AG08396 (cell line): ENCODE results near the gene GRIK1.

ENCODE experiments used
- DNase-seq: peaks from one replicate; pipeline ENCODE4 v3.0.0; 2012; ENCODE audit warnings: low spot score, mixed read lengths

The GRIK1 gene

GRCh38 chr21:29827647-29828046, 112.1 kb downstream of the GRIK1 start:
- no peak for DNase-seq

GRCh38 chr21:29827236-29827635, 112.6 kb downstream of the GRIK1 start:
- no peak for DNase-seq

DNA sequence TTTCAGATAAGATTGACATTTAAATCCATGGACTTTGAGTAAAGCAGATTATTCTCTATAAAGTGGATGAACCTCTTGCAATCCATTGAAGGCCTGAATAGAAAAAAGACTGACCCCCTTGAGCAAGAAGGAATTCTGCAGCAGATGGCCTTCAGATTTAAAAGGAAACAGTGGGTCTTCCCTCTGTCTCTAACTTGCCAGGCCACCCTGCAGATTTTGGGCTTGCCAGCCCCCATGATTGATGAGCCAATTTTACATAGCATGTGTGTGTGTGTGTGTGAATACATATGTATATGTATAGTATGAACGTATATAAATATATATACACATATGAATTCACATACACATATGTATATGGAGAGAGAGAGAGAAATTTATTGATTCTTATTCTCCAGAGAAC, 113.4 kb downstream of the GRIK1 start:
- no peak for DNase-seq

DNA sequence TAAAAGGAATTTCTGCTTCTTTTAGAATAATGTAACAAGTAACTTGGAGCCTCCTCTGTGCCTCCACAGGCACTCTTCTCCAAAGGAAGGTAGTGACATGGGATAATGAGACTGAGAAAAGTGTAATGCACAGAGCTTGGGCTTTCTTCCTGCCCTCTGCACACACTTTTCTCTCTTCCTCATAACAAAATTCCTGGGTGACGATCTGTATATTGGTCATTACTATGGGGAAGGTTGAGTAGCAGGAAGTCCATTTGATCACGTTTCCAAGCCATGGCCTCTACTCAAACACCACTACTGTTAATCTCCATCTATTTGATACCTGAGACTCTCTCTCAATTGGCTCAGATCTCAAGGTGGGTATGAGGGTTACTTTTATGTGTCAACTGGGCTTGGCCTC, 113.9 kb downstream of the GRIK1 start:
- no peak for DNase-seq

- no peak for DNase-seq
These were observed 114.5 kb downstream of the GRIK1 start for GRCh38 chr21:29825345-29825744.

DNA sequence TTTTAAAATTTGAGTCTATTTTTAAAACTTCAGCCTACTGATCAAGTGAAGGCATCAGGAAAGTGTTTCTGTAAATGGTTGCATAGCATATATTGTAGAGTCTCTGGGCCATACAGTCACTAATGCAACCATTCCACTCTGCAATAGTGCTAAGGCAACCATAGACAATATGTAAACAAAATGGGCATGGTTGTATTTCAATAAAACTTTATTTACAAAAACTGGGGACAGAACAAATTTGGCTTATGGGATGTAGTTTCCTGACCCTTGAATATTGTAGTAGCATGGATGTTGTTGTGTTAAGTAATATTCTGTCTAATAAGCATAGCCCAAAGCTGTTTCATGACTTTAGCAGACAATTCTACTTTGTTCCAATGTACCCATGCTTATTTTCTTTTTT, 117.7 kb downstream of the GRIK1 start:
- DNase-seq, result no peak

- DNase-seq, result no peak
These were observed 118.6 kb downstream of the GRIK1 start for GRCh38 chr21:29821230-29821629.

GRCh38 chr21:29819675-29820326, 120.0 kb downstream of the GRIK1 start:
- DNase-seq, result no peak

DNA sequence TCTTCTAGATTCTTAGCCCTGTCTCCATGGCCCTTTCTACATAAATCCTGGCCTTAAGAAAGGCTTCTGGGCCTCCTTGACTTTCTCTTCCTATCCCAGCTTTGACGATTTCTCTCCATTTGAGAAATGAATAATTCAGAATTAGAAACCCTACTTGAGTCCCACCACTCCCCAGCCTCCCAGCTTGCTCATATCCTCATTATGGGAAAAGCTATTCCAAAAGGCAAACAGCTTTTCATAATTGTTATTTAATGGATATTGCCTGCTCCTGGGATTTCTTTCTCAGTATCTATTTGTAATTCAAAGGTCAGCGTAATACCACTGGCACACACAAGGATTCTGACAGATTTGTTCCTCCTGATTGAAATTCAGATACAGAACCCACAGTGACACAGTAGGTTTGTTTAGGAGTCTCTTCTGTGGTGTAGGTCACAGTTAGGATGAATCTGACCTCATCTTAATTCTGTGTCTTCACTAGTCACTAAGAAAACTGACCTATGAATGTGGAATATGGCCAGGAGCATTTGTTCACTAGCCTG, 121.3 kb downstream of the GRIK1 start:
- no peak for DNase-seq

- DNase-seq, result no peak
These were observed 122.3 kb downstream of the GRIK1 start for GRCh38 chr21:29817450-29817849.

- no peak for DNase-seq
These were observed 126.8 kb downstream of the GRIK1 start for GRCh38 chr21:29812947-29813346.

GRCh38 chr21:29810871-29811270, 128.9 kb downstream of the GRIK1 start:
- no peak for DNase-seq

DNA sequence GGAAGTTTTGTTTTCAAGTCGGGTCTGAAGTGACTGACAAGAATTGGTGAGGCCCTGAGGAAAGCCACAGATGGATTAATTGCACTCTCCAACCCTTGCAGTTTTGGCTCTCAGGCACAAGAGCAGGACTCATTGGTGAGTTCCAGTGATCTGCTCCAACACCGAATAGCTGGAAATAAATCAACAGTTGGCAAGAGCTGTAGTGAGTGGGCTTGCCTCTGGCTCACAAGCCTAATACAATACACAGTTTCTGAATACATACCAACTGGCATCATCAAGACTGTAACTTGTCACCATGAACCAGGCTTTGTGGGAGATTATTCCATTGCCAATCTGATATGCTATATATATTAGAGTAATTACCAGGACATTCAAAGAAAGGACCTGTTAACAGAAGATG, 131.6 kb downstream of the GRIK1 start:
- DNase-seq, result no peak

- DNase-seq, result no peak
These were observed 134.7 kb downstream of the GRIK1 start for GRCh38 chr21:29805105-29805504.

DNA sequence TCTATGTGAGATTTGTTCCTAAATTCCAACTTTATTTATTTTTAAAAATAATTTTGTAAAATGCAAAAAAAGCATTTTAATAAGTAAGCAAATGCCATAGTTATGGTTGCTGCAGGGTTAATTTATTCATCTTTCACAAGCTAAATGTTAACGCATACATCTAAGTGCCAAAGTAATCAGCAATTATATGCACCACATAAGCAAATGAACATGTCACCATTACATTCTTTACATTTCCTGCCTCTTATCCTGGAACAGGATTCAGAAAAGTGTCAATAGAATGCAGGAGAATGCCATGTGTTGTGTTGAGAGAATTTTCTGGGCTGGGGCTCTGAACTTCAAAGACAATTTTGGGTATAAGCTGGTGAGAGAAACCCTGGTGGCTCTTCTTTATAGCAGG, 136.6 kb downstream of the GRIK1 start:
- no peak for DNase-seq

DNA sequence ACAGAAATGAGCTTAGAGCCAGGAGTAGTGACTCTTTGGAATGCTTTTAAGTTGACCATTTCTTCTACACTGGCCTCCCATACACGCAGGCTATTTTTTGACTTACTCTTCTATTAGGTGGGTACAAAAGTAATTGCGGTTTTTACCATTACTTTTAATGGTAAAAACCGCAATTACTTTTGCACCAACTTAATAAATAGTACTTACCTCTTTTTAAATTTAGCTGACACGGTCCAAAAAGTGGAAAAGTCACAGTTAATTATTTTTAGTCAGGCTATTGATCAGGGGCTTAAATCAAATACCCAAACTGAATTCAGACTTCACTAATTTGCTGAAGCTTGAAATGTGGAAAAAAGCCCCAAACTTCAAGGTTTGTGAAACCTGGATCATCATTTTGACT, 138.7 kb downstream of the GRIK1 start:
- DNase-seq, result no peak

DNA sequence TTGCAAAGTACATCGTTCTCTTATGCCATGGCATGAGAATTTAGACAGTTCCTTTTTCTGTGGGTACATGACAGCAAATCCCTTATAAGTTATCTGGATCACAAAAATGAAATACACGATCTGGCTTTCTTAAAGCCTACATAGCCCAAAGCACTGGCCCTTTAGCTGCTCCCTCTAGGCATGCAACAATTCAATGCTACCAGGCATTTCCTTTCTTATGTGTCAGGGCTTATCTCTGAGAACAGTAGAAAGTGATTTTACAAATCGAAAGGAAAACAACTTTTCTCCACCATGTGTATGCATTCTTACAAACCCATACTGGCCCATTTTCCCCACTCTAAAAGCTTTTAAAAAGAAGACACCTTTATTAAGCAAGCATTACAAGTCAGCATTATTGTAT, 139.7 kb downstream of the GRIK1 start:
- DNase-seq, result no peak

GRCh38 chr21:29798840-29799239, 141.0 kb downstream of the GRIK1 start:
- no peak for DNase-seq

DNA sequence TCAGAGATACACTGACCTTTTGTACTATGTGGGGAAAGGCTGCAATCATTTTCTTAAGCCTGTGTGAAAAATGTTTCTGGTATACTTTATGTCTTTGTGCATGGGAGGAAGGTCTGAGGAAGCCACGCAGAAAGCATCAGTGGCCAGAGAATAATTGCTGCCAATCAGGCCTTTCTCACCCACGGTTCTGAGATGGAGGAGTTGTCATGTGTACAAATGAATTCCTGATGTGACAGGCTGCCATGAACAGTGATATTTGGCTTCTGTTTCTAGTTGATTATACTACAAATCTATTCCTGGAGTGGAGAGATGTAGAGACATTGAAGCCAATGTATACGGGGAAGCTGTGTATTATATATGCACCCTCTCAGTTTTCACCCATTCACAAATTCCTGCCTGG, 142.6 kb downstream of the GRIK1 start:
- no peak for DNase-seq

DNA sequence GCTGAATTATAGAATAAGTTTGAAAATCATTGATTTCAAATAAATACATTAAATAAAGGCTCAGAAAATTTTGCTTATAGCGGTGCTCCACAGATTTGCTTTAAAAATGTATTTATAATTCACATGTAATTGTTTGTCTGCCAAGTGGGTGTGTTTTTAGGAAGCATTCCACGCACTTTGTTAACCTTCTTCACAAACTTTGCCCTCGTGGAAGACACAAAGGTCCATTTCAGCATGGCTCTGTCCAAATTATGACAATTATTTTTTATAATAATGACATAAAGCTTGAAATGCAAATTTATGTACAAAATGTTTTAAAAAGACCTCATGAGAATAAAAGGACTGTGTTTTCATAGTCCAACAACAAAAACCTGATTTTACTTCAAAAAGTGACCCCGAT, 146.1 kb downstream of the GRIK1 start:
- DNase-seq, result no peak

DNA sequence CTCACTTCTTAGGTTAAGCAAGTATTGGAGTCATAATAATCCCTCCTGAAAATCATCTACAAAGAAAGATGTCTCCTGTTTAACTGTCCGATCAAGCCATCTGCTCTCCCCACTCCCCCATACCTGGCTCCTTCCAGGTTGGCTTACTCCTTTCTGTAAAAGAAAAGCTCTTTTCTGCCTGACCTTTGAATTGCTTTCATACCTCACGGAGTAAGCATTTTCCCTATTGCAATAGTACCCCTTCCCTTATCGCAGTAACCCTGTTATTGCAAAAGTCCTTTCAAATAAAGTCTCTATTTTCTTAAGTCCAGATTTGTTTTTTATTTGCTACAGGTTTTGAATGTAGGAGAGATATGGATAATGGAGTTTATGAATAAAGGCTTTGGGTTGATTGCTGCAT, 150.4 kb downstream of the GRIK1 start:
- DNase-seq, result no peak

DNA sequence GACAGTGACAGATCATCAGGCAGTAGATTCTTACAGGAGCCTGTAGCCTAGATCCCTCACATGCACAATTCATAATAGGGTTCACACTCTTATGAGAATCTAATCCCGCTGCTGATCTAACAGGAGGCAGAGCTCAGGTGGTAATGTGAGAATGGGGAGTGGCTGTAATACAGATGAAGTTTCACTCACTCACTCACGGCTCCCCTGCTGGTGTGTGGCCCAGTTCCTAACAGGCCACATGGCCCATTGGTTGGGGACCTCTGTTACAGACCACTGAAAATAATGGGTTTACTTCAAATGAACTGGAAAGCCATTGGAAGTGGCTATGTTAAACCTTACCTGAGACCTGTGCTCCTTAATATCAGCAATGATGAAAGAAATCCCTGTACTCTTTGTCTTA, 151.0 kb downstream of the GRIK1 start:
- DNase-seq, result no peak

DNA sequence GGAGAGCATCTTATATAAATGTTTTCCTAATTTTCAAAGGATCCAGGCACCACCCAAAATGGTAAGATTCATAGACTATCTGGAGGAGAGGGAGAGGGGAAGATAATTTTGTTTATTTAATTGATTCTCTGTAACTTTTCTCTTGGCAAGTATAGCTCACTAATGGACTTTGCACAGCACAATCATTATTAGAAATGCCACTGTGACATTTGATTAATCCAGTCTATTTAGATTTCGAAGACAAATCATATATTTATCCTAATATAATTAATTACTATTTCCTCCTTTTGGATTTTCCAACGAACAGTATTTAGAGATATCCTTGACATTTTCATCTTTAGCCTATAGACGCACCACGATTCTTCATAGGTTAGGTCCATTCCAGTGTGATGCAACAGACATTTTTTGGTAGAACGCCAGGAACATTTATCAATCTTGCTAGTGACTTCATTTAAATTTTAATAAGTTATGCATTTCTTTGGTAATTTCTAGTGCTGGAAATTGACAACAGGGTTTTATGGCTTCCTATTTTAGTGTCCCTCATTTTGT, 152.4 kb downstream of the GRIK1 start:
- no peak for DNase-seq
